H1 (cell line): ENCODE data around the gene MAFF. TPM values are rescaled to one million over a fixed set of nuclear protein-coding genes. Genes with fewer than 3 reads are reported as not detected.

Experiments
- CTCF ChIA-PET: fragments of 300-600 bp; sonication (Branson Sonifier 250); formaldehyde crosslinking; loops from one replicate; lab custom pipeline; 2021; ENCODE audit not compliant: partially characterized antibody; lab: Charles Lee
- POLR2A ChIA-PET: fragments of 300-600 bp; sonication (Branson Sonifier 250); formaldehyde crosslinking; loops from one replicate; lab custom pipeline; 2021; ENCODE audit warnings: inconsistent platforms; ENCODE audit not compliant: partially characterized antibody; lab: Charles Lee
- DNase-seq, 2 experiments: peaks; one replicate each; pipeline versions ENCODE4 v3.0.0 to v3.0.0-alpha.2; 2010 to 2022; ENCODE audit warnings: low spot score in 2 of 2, low read depth in 1 of 2, mixed read lengths in 1 of 2
- FAIRE-seq: peaks from 2 replicates; lab custom pipeline; 2011; peaks lifted over from hg19 to GRCh38; lab: Jason Lieb, UNC
- H2AFZ ChIP-seq: 2 replicates; pipeline ENCODE4 v1.8.1; 2012; ENCODE audit warnings: low read length, inconsistent platforms
- H2AK5ac ChIP-seq: 2 replicates; pipeline ENCODE4 v1.6.1; 2013; ENCODE audit warnings: low read depth, low read length
- H2BK120ac ChIP-seq: replicated peaks from 2 replicates; pipeline ENCODE3; 2013; ENCODE audit warnings: low read depth, low read length, inconsistent platforms
- H2BK12ac ChIP-seq: 2 replicates; pipeline ENCODE4 v1.6.1; 2013; ENCODE audit warnings: low read depth, low read length
- H2BK15ac ChIP-seq: 2 replicates; pipeline ENCODE4 v1.6.1; 2013; ENCODE audit warnings: low read length
- H2BK20ac ChIP-seq: 2 replicates; pipeline ENCODE4 v1.6.1; 2013; ENCODE audit warnings: low read length
- H2BK5ac ChIP-seq: 2 replicates; pipeline ENCODE4 v1.6.1; 2013; ENCODE audit warnings: low read depth, low read length
- H3K14ac ChIP-seq: 2 replicates; pipeline ENCODE4 v1.6.1; 2013; ENCODE audit warnings: inconsistent platforms; ENCODE audit not compliant: insufficient read length
- H3K18ac ChIP-seq: 2 replicates; pipeline ENCODE4 v1.6.1; 2013; ENCODE audit warnings: low read length; ENCODE audit errors: extremely low read depth
- H3K23ac ChIP-seq: 2 replicates; pipeline ENCODE4 v1.6.1; 2013; ENCODE audit warnings: inconsistent platforms; ENCODE audit not compliant: insufficient read length
- H3K23me2 ChIP-seq: 2 replicates; pipeline ENCODE4 v1.6.1; 2013; ENCODE audit warnings: low read depth, low read length
- H3K27ac ChIP-seq: 2 replicates; pipeline ENCODE4 v1.6.1; 2011; ENCODE audit warnings: low read depth, low read length, inconsistent platforms
- H3K27me3 ChIP-seq, 4 experiments: replicated peaks in 1 of 4; 1 replicate in 1 of 4; 2 replicates in 3 of 4; pipeline versions ENCODE4 v1.6.1 to v1.8.1; 2011 to 2013; ENCODE audit warnings: low read length in 3 of 4, mild to moderate bottlenecking in 3 of 4, inconsistent platforms in 2 of 4, mixed read lengths in 2 of 4, moderate library complexity in 1 of 4; ENCODE audit not compliant: control insufficient read depth in 3 of 4, insufficient read depth in 3 of 4; ENCODE audit errors: extremely low read depth in 1 of 4
- H3K36me3 ChIP-seq, 4 experiments: 2 replicates each; pipeline versions ENCODE4 v1.6.1 to v1.8.1; 2011 to 2013; ENCODE audit warnings: mild to moderate bottlenecking in 4 of 4, low read length in 3 of 4, moderate library complexity in 2 of 4, control low read depth in 1 of 4, inconsistent platforms in 1 of 4; ENCODE audit not compliant: insufficient read depth in 4 of 4, control insufficient read depth in 2 of 4
- H3K4ac ChIP-seq: replicated peaks from 2 replicates; pipeline ENCODE3; 2013; ENCODE audit warnings: low read length, low read depth, mixed read lengths, inconsistent platforms; ENCODE audit not compliant: insufficient read length
- H3K4me1 ChIP-seq, 4 experiments: replicated peaks in 1 of 4; 1 replicate in 1 of 4; 2 replicates in 3 of 4; pipeline versions ENCODE4 v1.6.1 to v1.8.1; 2011 to 2013; ENCODE audit warnings: low read length in 3 of 4, inconsistent platforms in 2 of 4, mixed read lengths in 1 of 4; ENCODE audit not compliant: insufficient read depth in 4 of 4, control insufficient read depth in 3 of 4
- H3K4me2 ChIP-seq, 2 experiments: 2 replicates each; pipeline versions ENCODE4 v1.6.1 to v1.8.1; 2011 to 2013; ENCODE audit warnings: low read depth in 2 of 2, low read length in 2 of 2, control low read depth in 1 of 2, inconsistent platforms in 1 of 2, mild to moderate bottlenecking in 1 of 2; ENCODE audit not compliant: insufficient read depth in 1 of 2
- H3K4me3 ChIP-seq, 4 experiments: fragments of 200-600, 300-600 bp in 1 of 4; sonication (generic), shearing (Covaris generic), sonication (Bioruptor Twin) in 1 of 4; 2 replicates each; pipeline versions ENCODE4 v1.5.1 to v1.8.1; 2011 to 2016; ENCODE audit warnings: low read length in 4 of 4, low read depth in 3 of 4, control low read depth in 2 of 4, inconsistent platforms in 2 of 4, mild to moderate bottlenecking in 2 of 4, mixed read lengths in 1 of 4, moderate library complexity in 1 of 4; ENCODE audit not compliant: insufficient read depth in 2 of 4; ENCODE audit errors: extremely low read depth in 1 of 4
- H3K56ac ChIP-seq: replicated peaks from 2 replicates; pipeline ENCODE3; 2013; ENCODE audit warnings: low read depth, mild to moderate bottlenecking, mixed read lengths, low read length, inconsistent platforms; ENCODE audit not compliant: insufficient read length
- H3K79me1 ChIP-seq: 2 replicates; pipeline ENCODE4 v1.6.1; 2013; ENCODE audit warnings: low read depth, low read length, control low read depth
- H3K79me2 ChIP-seq, 2 experiments: 2 replicates each; pipeline versions ENCODE4 v1.6.1 to v1.8.1; 2012 to 2013; ENCODE audit warnings: low read length in 2 of 2, mild to moderate bottlenecking in 2 of 2, inconsistent platforms in 1 of 2; ENCODE audit not compliant: insufficient read depth in 2 of 2, control insufficient read depth in 1 of 2
- H3K9ac ChIP-seq, 4 experiments: replicated peaks in 1 of 4; 1 replicate in 1 of 4; 2 replicates in 3 of 4; pipeline versions ENCODE4 v1.6.1 to v1.8.1; 2011 to 2013; ENCODE audit warnings: low read depth in 3 of 4, low read length in 3 of 4, control low read depth in 2 of 4, mild to moderate bottlenecking in 2 of 4, moderate library complexity in 2 of 4, inconsistent platforms in 1 of 4; ENCODE audit errors: extremely low read depth in 1 of 4
- H3K9me3 ChIP-seq, 2 experiments: 2 replicates each; pipeline versions ENCODE4 v1.6.1 to v1.8.1; 2012 to 2013; ENCODE audit warnings: mild to moderate bottlenecking in 2 of 2, moderate library complexity in 2 of 2, control low read depth in 1 of 2, inconsistent platforms in 1 of 2, low read depth in 1 of 2, low read length in 1 of 2, mixed read lengths in 1 of 2; ENCODE audit not compliant: insufficient read depth in 2 of 2
- H4K20me1 ChIP-seq, 2 experiments: replicated peaks in 1 of 2; 2 replicates each; pipeline versions ENCODE3 to v1.8.1; 2011 to 2013; ENCODE audit warnings: inconsistent platforms in 2 of 2, low read length in 2 of 2, mild to moderate bottlenecking in 1 of 2; ENCODE audit not compliant: insufficient read depth in 2 of 2, control insufficient read depth in 1 of 2
- H4K5ac ChIP-seq: 2 replicates; pipeline ENCODE4 v1.6.1; 2013; ENCODE audit warnings: low read length, low read depth, mixed read lengths, inconsistent platforms; ENCODE audit not compliant: insufficient read length
- H4K8ac ChIP-seq: 2 replicates; pipeline ENCODE4 v1.8.0; 2013; ENCODE audit warnings: mild to moderate bottlenecking, moderate library complexity, low read length, inconsistent platforms; ENCODE audit not compliant: insufficient read depth; ENCODE audit errors: extremely low read depth
- H4K91ac ChIP-seq: replicated peaks from 2 replicates; pipeline ENCODE3; 2013; ENCODE audit warnings: low read length, mixed read lengths, inconsistent platforms; ENCODE audit not compliant: insufficient read length
- BACH1 ChIP-seq: IDR thresholded peaks from 2 replicates; pipeline ENCODE4 v1.6.1; 2012; ENCODE audit warnings: low read length, improper control_type of control experiment
- CEBPB ChIP-seq: IDR thresholded peaks from 2 replicates; pipeline ENCODE4 v1.6.1; 2012; ENCODE audit warnings: low read depth, low read length
- CREB1 ChIP-seq: IDR thresholded peaks from 2 replicates; pipeline ENCODE4 v1.6.1; 2012; ENCODE audit warnings: inconsistent platforms
- GTF2F1 ChIP-seq: IDR thresholded peaks from 2 replicates; pipeline ENCODE4 v1.6.1; 2012; ENCODE audit warnings: low read depth, low read length, improper control_type of control experiment, borderline replicate concordance
- KDM4A ChIP-seq: IDR thresholded peaks from one replicate; pipeline ENCODE4 v1.7.1; 2012; ENCODE audit warnings: low read depth, mild to moderate bottlenecking, moderate library complexity, low read length, inconsistent platforms; ENCODE audit not compliant: severe bottlenecking
- POLR2AphosphoS5 ChIP-seq: IDR thresholded peaks from 2 replicates; pipeline ENCODE4 v1.6.1; 2011; ENCODE audit warnings: low read depth, low read length
- RAD21 ChIP-seq, 2 experiments: IDR thresholded peaks in 1 of 2; conservative IDR thresholded peaks in 1 of 2; 2 replicates each; pipeline ENCODE4 v1.6.1; 2011; ENCODE audit warnings: low read depth in 2 of 2, low read length in 2 of 2, improper control_type of control experiment in 1 of 2, inconsistent platforms in 1 of 2, mild to moderate bottlenecking in 1 of 2, moderate library complexity in 1 of 2
- SIRT6 ChIP-seq: IDR thresholded peaks from one replicate; pipeline ENCODE4 v1.7.1; 2012; ENCODE audit warnings: low read length, inconsistent platforms
- SP4 ChIP-seq: IDR thresholded peaks from 2 replicates; pipeline ENCODE4 v1.6.1; 2012; ENCODE audit warnings: low read length, inconsistent platforms
- SRF ChIP-seq: IDR thresholded peaks from 2 replicates; pipeline ENCODE4 v1.6.1; 2011; ENCODE audit warnings: mild to moderate bottlenecking, low read depth, low read length, moderate library complexity
- TAF7 ChIP-seq: optimal IDR thresholded peaks from 2 replicates; pipeline ENCODE3; 2011; ENCODE audit warnings: low read depth, mild to moderate bottlenecking, inconsistent platforms, low read length, moderate library complexity, borderline replicate concordance
- WGBS, 2 experiments: shearing (Covaris generic) in 1 of 2; methylation state at CpG; one replicate each; pipeline versions ENCODE4 v1.1.6 to v1.1.7; 2013 to 2015; ENCODE audit warnings: low lambda C conversion rate in 2 of 2, mixed read lengths in 2 of 2, inconsistent platforms in 1 of 2, low coverage in 1 of 2, missing lambda C conversion rate in 1 of 2; ENCODE audit not compliant: insufficient replicate concordance in 2 of 2, insufficient coverage in 1 of 2, insufficient read length in 1 of 2; ENCODE audit errors: extremely low coverage in 1 of 2, missing lambda C conversion rate in 1 of 2; 5-methylcytosine and 5-hydroxymethylcytosine counted together
- polyA plus RNA-seq, 7 experiments: library from polyadenylated mRNA; depleted of rRNA in 3 of 7; stranded (reverse) in 5 of 7; unstranded in 2 of 7; fragments of >200 nt in 5 of 7; fragments of 200-250 nt in 2 of 7; gene quantifications; 1 replicate in 5 of 7; 2 replicates in 1 of 7; 4 replicates in 1 of 7; pipeline versions ENCODE4 v1.2.1 to v1.2.3, GENCODE V29; 2011 to 2013; ENCODE audit warnings: missing spikeins in 2 of 7, mixed read lengths in 2 of 7
- total RNA-seq: library from RNA; stranded (reverse); fragmentation: NEBNext Ultra II Directional; extraction: Animal tissue kit (Norgen Biotek cat#: 25700); gene quantifications from 2 replicates; pipeline ENCODE4 v1.2.1, GENCODE V29; 2021

MAFF gene
- total and polyA plus RNA-seq, 2 of the 8 experiments (the other 6 are each of a cell fraction or from before 2014, with no cell fraction given) = 1.5 to 6.3 TPM

DNA sequence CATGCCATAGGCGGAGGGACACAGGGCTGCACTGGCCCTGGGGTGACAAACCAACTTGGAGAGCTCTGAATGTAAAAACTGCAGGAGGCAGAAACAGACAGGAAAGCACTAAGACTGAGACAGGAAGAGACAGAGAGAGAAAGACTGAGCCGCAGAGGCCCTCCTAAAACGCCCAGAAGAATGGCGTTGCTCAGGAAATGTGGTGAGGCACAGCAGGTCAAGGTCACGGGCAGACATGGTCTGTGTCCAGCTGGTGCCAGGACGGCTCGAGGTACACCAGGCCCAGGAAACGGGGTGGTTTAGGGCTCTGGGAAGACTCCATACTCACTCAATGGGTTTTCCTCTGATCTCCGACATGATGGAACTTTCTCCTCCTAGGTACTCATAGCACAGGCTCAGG is 29.1 kb downstream of the MAFF start:
- Histone ChIP-seq H2BK15ac (no peak overlapping the region), H2AK5ac (no peak overlapping the region), H2BK120ac (no peak overlapping the region), H4K5ac (no peak overlapping the region), H3K4ac (no peak overlapping the region), H3K4me1 (no peaks in the 10 kb centered on the region), H3K36me3 (peaks cover 0 to 38% (median 22%) of the 10 kb centered on the region in 4 experiments; a peak in 7 of 8 replicates), H2BK5ac (no peak overlapping the region), H3K56ac (no peak overlapping the region), H4K91ac (no peak overlapping the region), H3K9ac (no peak overlapping the region), H3K4me3 (no peak overlapping the region), H3K79me1 (no peaks in the 10 kb centered on the region), H4K8ac (no peak overlapping the region), H3K27ac (no peak overlapping the region), H4K20me1 (peaks cover 0 to 8% of the 10 kb centered on the region in 2 experiments), H3K27me3 (no peaks in the 10 kb centered on the region; a peak in 1 of 7 replicates), H2BK20ac (no peak overlapping the region), H3K23ac (no peak overlapping the region), H2AFZ (no peak overlapping the region), H3K4me2 (no peak overlapping the region), H3K14ac (no peak overlapping the region), H3K18ac (no peak overlapping the region), H2BK12ac (no peak overlapping the region), H3K79me2 (no peaks in the 10 kb centered on the region), H3K9me3 (no peaks in the 10 kb centered on the region), H3K23me2 (no peaks in the 10 kb centered on the region)
- DNase-seq = no peak
- TF ChIP-seq GTF2F1 = no peak
- TF ChIP-seq SRF = no peak
- no peak for TF ChIP-seq KDM4A
- no peak for TF ChIP-seq POLR2AphosphoS5
- TF ChIP-seq CREB1 = no peak
- no peak for TF ChIP-seq RAD21 (IDR thresholded peaks at IDR 0.05 in 1 of 2, conservative IDR thresholded peaks at IDR 0.05 in 1 of 2; ENCODE audit: low read depth in 2 of 2, low read length in 2 of 2)
- no peak for TF ChIP-seq SIRT6
- no peak for TF ChIP-seq CEBPB
- TF ChIP-seq TAF7 = no peak
- no peak for TF ChIP-seq BACH1
- TF ChIP-seq SP4 = no peak
- ChIA-PET CTCF (interaction anchor here (1.0 to 4.2 kb wide), 16 partner anchors 9 to 178 kb away, joined by 3 to 24 read pairs (median 4); no protein-coding TSS in a partner anchor), POLR2A (no interaction called here)
- FAIRE-seq = no peak
- WGBS, 2 experiments = 88% methylated on average over 9 of the region's 9 CpGs; no CpG with 5 or more reads in 1 of the 2 experiments
